Stimulated activated CD4-positive, alpha-beta T cell treated with anti-CD3 and anti-CD28 coated beads, Interleukin-1b, Interleukin-23, amount 100 ng/mL, for 24 hours (primary cell): Measurements from ENCODE around the gene CTNNA2.

ENCODE experiments used
- DNase-seq, 4 experiments: peaks; one replicate each; pipeline ENCODE4 v3.0.0-alpha.2; 2020; ENCODE audit warnings: low read depth in 4 of 4, low spot score in 1 of 4

CTNNA2 gene

GRCh38 chr2:79849241-79849640 is 336.4 kb downstream of the CTNNA2 start:
- DNase-seq, result no peak

- DNase-seq, result no peak
Observed at GRCh38 chr2:79849949-79850348, 337.1 kb downstream of the CTNNA2 start.

GRCh38 chr2:79850912-79851311 is 338.1 kb downstream of the CTNNA2 start:
- DNase-seq, result no peak

GRCh38 chr2:79855264-79856006 is 342.6 kb downstream of the CTNNA2 start:
- no peak for DNase-seq

- no peak for DNase-seq
Observed at GRCh38 chr2:79857888-79858287, 345.0 kb downstream of the CTNNA2 start.

GRCh38 chr2:79860228-79861058 is 347.6 kb downstream of the CTNNA2 start:
- no peak for DNase-seq

GRCh38 chr2:79861059-79861374 is 348.2 kb downstream of the CTNNA2 start:
- DNase-seq, result no peak

GRCh38 chr2:79862756-79863155 is 349.9 kb downstream of the CTNNA2 start:
- no peak for DNase-seq

- no peak for DNase-seq
Observed at GRCh38 chr2:79872656-79873055, 359.8 kb downstream of the CTNNA2 start.

- no peak for DNase-seq
Observed at GRCh38 chr2:79874015-79874414, 361.2 kb downstream of the CTNNA2 start.

GRCh38 chr2:79876430-79876829 is 363.6 kb downstream of the CTNNA2 start:
- no peak for DNase-seq

- no peak for DNase-seq
Observed at GRCh38 chr2:79882548-79882947, 369.7 kb downstream of the CTNNA2 start.

GRCh38 chr2:79887747-79888374 is 375.0 kb downstream of the CTNNA2 start:
- no peak for DNase-seq

- no peak for DNase-seq
Observed at GRCh38 chr2:79892123-79892522, 379.3 kb downstream of the CTNNA2 start.

GRCh38 chr2:79899196-79899595 is 386.3 kb downstream of the CTNNA2 start:
- DNase-seq, result no peak

GRCh38 chr2:79901161-79901560 is 388.3 kb downstream of the CTNNA2 start:
- DNase-seq, result no peak

- no peak for DNase-seq
Observed at GRCh38 chr2:79903222-79904000, 390.6 kb downstream of the CTNNA2 start.

GRCh38 chr2:79906139-79906890 is 393.5 kb downstream of the CTNNA2 start:
- DNase-seq, result no peak

- no peak for DNase-seq
Observed at GRCh38 chr2:79909521-79909920, 396.7 kb downstream of the CTNNA2 start.

GRCh38 chr2:79910643-79911042 is 397.8 kb downstream of the CTNNA2 start:
- no peak for DNase-seq

- DNase-seq, result no peak
Observed at GRCh38 chr2:79915455-79915854, 402.6 kb downstream of the CTNNA2 start.
